K562 (cell line): Measurements from ENCODE around the gene VAC14. TPM values are rescaled to one million over a fixed set of nuclear protein-coding genes. Genes with fewer than 3 reads are reported as not detected.

ENCODE experiments used
- ATAC-seq: fragments of 200-7000 bp; cut with Tn5 transposase; 3 replicates; pipeline ENCODE4 v1.9.1; 2020; ENCODE audit warnings: moderate library complexity
- BruUV-seq: library from RNA; stranded (reverse); fragments of 400-500 nt; replicated peaks from 2 replicates; lab custom pipeline; 2021; lab: Mats Ljungman, UMichigan
- CTCF ChIA-PET: fragments of 300-600 bp; formaldehyde crosslinking; extraction: SDS; loops from one replicate; lab custom pipeline; 2021; ENCODE audit warnings: low intra/inter-chr PET ratio; lab: Yijun Ruan, JAX
- POLR2A ChIA-PET: fragments of 300-600, 350-650 bp; sonication (Branson Sonifier 250); formaldehyde crosslinking; extraction: SDS; loops from one replicate; lab custom pipeline; 2021; ENCODE audit warnings: antibody characterized with exemption, inconsistent platforms; lab: Yijun Ruan, JAX
- DNase-seq, 4 experiments: peaks; one replicate each; pipeline versions ENCODE4 v3.0.0 to v3.0.0-alpha.2; 2011 to 2018; ENCODE audit warnings: low spot score in 3 of 4, mixed read lengths in 3 of 4; ENCODE audit errors: extremely low read depth in 1 of 4
- FAIRE-seq: peaks from 2 replicates; lab custom pipeline; 2011; peaks lifted over from hg19 to GRCh38; lab: Jason Lieb, UNC
- H2AFZ ChIP-seq: 2 replicates; pipeline ENCODE4 v1.6.0; 2011; ENCODE audit warnings: low read depth, low read length, control low read depth, inconsistent platforms
- H3K27ac ChIP-seq: fragments of 200-600 bp; 3 replicates; pipeline ENCODE4 v1.8.0; 2011; ENCODE audit warnings: low read depth, mild to moderate bottlenecking, control low read depth, inconsistent platforms, low read length, moderate library complexity, mixed read lengths; ENCODE audit errors: extremely low read depth
- H3K27me3 ChIP-seq, 2 experiments: fragments of 300-600 bp in 1 of 2; 2 replicates in 1 of 2; 3 replicates in 1 of 2; pipeline versions ENCODE4 v1.6.0 to v1.8.0; 2011; ENCODE audit warnings: inconsistent platforms in 2 of 2, low read length in 2 of 2, mild to moderate bottlenecking in 1 of 2, mixed read lengths in 1 of 2, moderate library complexity in 1 of 2; ENCODE audit not compliant: control insufficient read depth in 2 of 2, insufficient read depth in 2 of 2
- H3K36me3 ChIP-seq: fragments of 300-600 bp; 3 replicates; pipeline ENCODE4 v1.8.0; 2011; ENCODE audit warnings: mild to moderate bottlenecking, low read length, inconsistent platforms; ENCODE audit not compliant: control insufficient read depth, insufficient read depth
- H3K4me1 ChIP-seq, 2 experiments: fragments of 200-600 bp in 1 of 2; replicated peaks in 1 of 2; 2 replicates in 1 of 2; 3 replicates in 1 of 2; pipeline versions ENCODE4 v1.5.1 to v1.8.0; 2011; ENCODE audit warnings: inconsistent platforms in 2 of 2, low read length in 2 of 2, mild to moderate bottlenecking in 1 of 2, mixed read lengths in 1 of 2, moderate library complexity in 1 of 2; ENCODE audit not compliant: control insufficient read depth in 2 of 2, insufficient read depth in 2 of 2
- H3K4me2 ChIP-seq: 2 replicates; pipeline ENCODE4 v1.6.1; 2011; ENCODE audit warnings: low read length, control low read depth, inconsistent platforms, mixed read lengths; ENCODE audit not compliant: insufficient read depth
- H3K4me3 ChIP-seq: fragments of 200-600 bp; sonication (generic), shearing (Covaris generic); 2 replicates; pipeline ENCODE4 v1.5.1; 2016; ENCODE audit warnings: control low read depth, inconsistent platforms
- H3K79me2 ChIP-seq: fragments of 200-600 bp; 3 replicates; pipeline ENCODE4 v1.8.0; 2011; ENCODE audit warnings: low read length, inconsistent platforms; ENCODE audit not compliant: control insufficient read depth, insufficient read depth
- H3K9ac ChIP-seq, 2 experiments: 2 replicates each; pipeline versions ENCODE4 v1.6.0 to v1.6.1; 2011; ENCODE audit warnings: low read depth in 2 of 2, low read length in 2 of 2, control low read depth in 1 of 2, inconsistent platforms in 1 of 2, mild to moderate bottlenecking in 1 of 2, mixed read lengths in 1 of 2; ENCODE audit not compliant: insufficient read depth in 1 of 2
- H3K9me1 ChIP-seq: one replicate; pipeline ENCODE4 v1.6.0; 2011; ENCODE audit warnings: inconsistent platforms, mild to moderate bottlenecking, low read length, moderate library complexity; ENCODE audit not compliant: control insufficient read depth, insufficient read depth
- H3K9me3 ChIP-seq: replicated peaks from 2 replicates; pipeline ENCODE4 v1.5.1; 2011; ENCODE audit warnings: low read depth, low read length, inconsistent platforms; ENCODE audit not compliant: control insufficient read depth, insufficient read depth
- H4K20me1 ChIP-seq: replicated peaks from 2 replicates; pipeline ENCODE4 v1.6.1; 2011; ENCODE audit warnings: low read length, inconsistent platforms, mixed read lengths; ENCODE audit not compliant: control insufficient read depth, insufficient read depth
- BCOR ChIP-seq: fragments of 450-650 bp; IDR thresholded peaks from 2 replicates; pipeline ENCODE4 v1.6.1; 2016
- CCAR2 ChIP-seq: fragments of 200-400 bp; formaldehyde crosslinking; IDR thresholded peaks from 2 replicates; pipeline ENCODE4 v1.6.1; 2017; ENCODE audit warnings: mild to moderate bottlenecking, low read depth, low read length
- HIVEP1 ChIP-seq: fragments of 250-450 bp; sonication (Bioruptor Pico); IDR thresholded peaks from 2 replicates; pipeline ENCODE4 v1.4.0; 2020; ENCODE audit warnings: mild to moderate bottlenecking
- PRPF4 ChIP-seq: fragments of 200-400 bp; formaldehyde crosslinking; IDR thresholded peaks from one replicate; pipeline ENCODE4 v1.6.1; 2017; ENCODE audit warnings: low read length, low read depth, mild to moderate bottlenecking; ENCODE audit not compliant: insufficient read depth, poor library complexity, severe bottlenecking
- SREBF1 ChIP-seq: fragments of 150-350 bp; IDR thresholded peaks from 2 replicates; pipeline ENCODE4 v1.6.1; 2014; ENCODE audit warnings: antibody characterized with exemption, low read depth, low read length, borderline replicate concordance
- SRF ChIP-seq, 2 experiments: fragments of 250-450, 450-650 bp in 1 of 2; sonication (Bioruptor Pico) in 1 of 2; sonication (generic) in 1 of 2; formaldehyde crosslinking; IDR thresholded peaks; 2 replicates each; pipeline versions ENCODE4 v1.5.0 to v1.5.1; 2020 to 2022; ENCODE audit warnings: mild to moderate bottlenecking in 1 of 2, missing genetic modification reagents in 1 of 2
- ZNF175 ChIP-seq: fragments of 200-800 bp; sonication (Bioruptor generic); IDR thresholded peaks from 2 replicates; pipeline ENCODE4 v1.6.1; 2016; ENCODE audit warnings: low read depth, mild to moderate bottlenecking, missing genetic modification characterization, missing compliant biosample characterization
- ZNF197 ChIP-seq: fragments of 200-800 bp; sonication (Bioruptor generic); IDR thresholded peaks from 2 replicates; pipeline ENCODE4 v1.6.1; 2016; ENCODE audit warnings: low read depth, missing genetic modification characterization, missing compliant biosample characterization
- WGBS: fragments of 100-300 bp; shearing (Covaris generic); methylation state at CpG from one replicate; pipeline ENCODE4 v1.1.6; 2016; ENCODE audit warnings: low coverage, mixed read lengths; ENCODE audit not compliant: insufficient coverage; ENCODE audit errors: missing lambda C conversion rate; 5-methylcytosine and 5-hydroxymethylcytosine counted together
- in situ Hi-C: fragments of 300-500 bp; cut with MboI; formaldehyde crosslinking; loops from 4 replicates; pipeline ENCODE4 v1.15.0; 2018; ENCODE audit warnings: inconsistent platforms, mixed read lengths
- intact Hi-C: fragments of 100-400 bp; cut with micrococcal nuclease; formaldehyde crosslinking; loops from 2 replicates; pipeline ENCODE4 v1.14.2; 2022
- polyA plus RNA-seq, 8 experiments: library from polyadenylated mRNA; depleted of rRNA in 4 of 8; stranded (reverse) in 5 of 8; unstranded in 3 of 8; fragments of >200 nt; fragmentation: Nextera tagmentation in 2 of 8; fragmentation: Illumina TruSeq in 1 of 8; extraction: Ambion mirVana in 2 of 8; extraction: Trizol in 1 of 8; gene quantifications; 2 replicates each; pipeline versions ENCODE4 v1.2.1 to v1.2.3, GENCODE V29; 2011 to 2014; ENCODE audit warnings: inconsistent platforms in 1 of 8, missing spikeins in 1 of 8
- total RNA-seq, 7 experiments: library from RNA; depleted of rRNA in 6 of 7; stranded (reverse); fragments of >200 nt in 6 of 7; fragmentation: Illumina TruSeq in 2 of 7; extraction: Trizol in 2 of 7; gene quantifications; 2 replicates each; pipeline versions ENCODE4 v1.2.1 to v1.2.3, GENCODE V29; 2011 to 2021; ENCODE audit warnings: low replicate concordance in 1 of 7
- TF ChIP-seq, protein P1 (sequence below): IDR thresholded peaks from 3 replicates; pipeline ENCODE4 v1.6.1; 2011; ENCODE audit warnings: borderline replicate concordance, mild to moderate bottlenecking, moderate library complexity; ENCODE audit not compliant: insufficient read length; ENCODE audit errors: extremely low read depth
- TF ChIP-seq, protein P2 (sequence below): fragments of 250-450 bp; sonication (Bioruptor Pico); IDR thresholded peaks from 2 replicates; pipeline ENCODE4 v1.5.0; 2022; ENCODE audit warnings: mild to moderate bottlenecking

VAC14 gene
- total and polyA plus RNA-seq, 9 of the 15 experiments (the other 6 are each of a cell fraction or from before 2014, with no cell fraction given): 1.3 to 41.6 (median 26.6) TPM

DNA sequence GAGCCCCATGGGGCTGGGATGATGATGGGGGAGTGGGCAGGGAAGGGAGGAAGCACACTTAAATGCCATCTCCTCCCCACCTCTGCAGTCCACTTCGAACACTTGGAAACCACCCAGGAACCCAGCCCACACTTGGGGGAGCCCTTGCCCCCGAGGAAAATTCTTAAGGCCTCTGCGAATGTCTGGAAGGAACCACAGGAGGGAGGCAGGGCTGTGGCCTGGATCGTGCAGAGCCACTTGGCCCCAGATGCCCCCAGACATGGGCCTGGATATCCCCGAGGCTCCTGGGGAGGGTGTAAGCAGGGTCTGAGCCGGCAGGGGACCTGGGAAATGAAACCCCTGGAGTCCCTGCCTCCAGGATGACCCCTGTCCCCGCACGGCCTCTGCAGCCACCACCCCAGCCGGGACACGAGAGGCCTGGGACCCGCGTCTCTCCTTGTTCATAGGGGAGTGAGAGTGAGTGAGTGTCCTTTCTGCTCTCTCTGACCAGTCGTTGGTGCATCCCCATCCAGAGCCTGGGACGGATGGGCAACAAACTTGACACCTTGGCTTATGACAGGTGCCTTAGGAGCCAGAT is 103.3 kb downstream of the VAC14 start:
- POLR2A ChIA-PET: no interaction called here
- Histone ChIP-seq H3K9me1 (no peaks in the 10 kb centered on the region), H3K4me2 (no peak overlapping the region), H2AFZ (no peak overlapping the region), H4K20me1 (no peaks in the 10 kb centered on the region), H3K79me2 (no peaks in the 10 kb centered on the region), H3K36me3 (peaks cover 25% of the 10 kb centered on the region; the same call in 1 of the 3 replicates), H3K27ac (no peak overlapping the region), H3K9me3 (no peaks in the 10 kb centered on the region), H3K4me1 (peaks cover 25 to 83% of the 10 kb centered on the region in 2 experiments), H3K9ac (peak overlapping the region in 1 of 2 experiments; percentile 86; a peak in 2 of 4 replicates), H3K4me3 (no peak overlapping the region), H3K27me3 (no peaks in the 10 kb centered on the region)
- TF ChIP-seq ZNF175 (CRISPR knock-in tag) (no peak), ZNF197 (CRISPR knock-in tag) (no peak), HIVEP1 (CRISPR knock-in tag) (no peak), PRPF4 (no peak), SRF (CRISPR knock-in tag; IDR thresholded peaks at IDR 0.05) (no peak), SREBF1 (no peak), BCOR (no peak), CCAR2 (no peak)
- TF ChIP-seq, protein P1, sequence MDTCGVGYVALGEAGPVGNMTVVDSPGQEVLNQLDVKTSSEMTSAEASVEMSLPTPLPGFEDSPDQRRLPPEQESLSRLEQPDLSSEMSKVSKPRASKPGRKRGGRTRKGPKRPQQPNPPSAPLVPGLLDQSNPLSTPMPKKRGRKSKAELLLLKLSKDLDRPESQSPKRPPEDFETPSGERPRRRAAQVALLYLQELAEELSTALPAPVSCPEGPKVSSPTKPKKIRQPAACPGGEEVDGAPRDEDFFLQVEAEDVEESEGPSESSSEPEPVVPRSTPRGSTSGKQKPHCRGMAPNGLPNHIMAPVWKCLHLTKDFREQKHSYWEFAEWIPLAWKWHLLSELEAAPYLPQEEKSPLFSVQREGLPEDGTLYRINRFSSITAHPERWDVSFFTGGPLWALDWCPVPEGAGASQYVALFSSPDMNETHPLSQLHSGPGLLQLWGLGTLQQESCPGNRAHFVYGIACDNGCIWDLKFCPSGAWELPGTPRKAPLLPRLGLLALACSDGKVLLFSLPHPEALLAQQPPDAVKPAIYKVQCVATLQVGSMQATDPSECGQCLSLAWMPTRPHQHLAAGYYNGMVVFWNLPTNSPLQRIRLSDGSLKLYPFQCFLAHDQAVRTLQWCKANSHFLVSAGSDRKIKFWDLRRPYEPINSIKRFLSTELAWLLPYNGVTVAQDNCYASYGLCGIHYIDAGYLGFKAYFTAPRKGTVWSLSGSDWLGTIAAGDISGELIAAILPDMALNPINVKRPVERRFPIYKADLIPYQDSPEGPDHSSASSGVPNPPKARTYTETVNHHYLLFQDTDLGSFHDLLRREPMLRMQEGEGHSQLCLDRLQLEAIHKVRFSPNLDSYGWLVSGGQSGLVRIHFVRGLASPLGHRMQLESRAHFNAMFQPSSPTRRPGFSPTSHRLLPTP: no peak
- TF ChIP-seq, protein P2, sequence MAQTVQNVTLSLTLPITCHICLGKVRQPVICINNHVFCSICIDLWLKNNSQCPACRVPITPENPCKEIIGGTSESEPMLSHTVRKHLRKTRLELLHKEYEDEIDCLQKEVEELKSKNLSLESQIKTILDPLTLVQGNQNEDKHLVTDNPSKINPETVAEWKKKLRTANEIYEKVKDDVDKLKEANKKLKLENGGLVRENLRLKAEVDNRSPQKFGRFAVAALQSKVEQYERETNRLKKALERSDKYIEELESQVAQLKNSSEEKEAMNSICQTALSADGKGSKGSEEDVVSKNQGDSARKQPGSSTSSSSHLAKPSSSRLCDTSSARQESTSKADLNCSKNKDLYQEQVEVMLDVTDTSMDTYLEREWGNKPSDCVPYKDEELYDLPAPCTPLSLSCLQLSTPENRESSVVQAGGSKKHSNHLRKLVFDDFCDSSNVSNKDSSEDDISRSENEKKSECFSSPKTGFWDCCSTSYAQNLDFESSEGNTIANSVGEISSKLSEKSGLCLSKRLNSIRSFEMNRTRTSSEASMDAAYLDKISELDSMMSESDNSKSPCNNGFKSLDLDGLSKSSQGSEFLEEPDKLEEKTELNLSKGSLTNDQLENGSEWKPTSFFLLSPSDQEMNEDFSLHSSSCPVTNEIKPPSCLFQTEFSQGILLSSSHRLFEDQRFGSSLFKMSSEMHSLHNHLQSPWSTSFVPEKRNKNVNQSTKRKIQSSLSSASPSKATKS (CRISPR knock-in tag): no peak
- DNase-seq: no peak
- in situ Hi-C loops: no loop called here
- CTCF ChIA-PET: no interaction called here
- intact Hi-C loops: no loop called here
- no TSS peak for BruUV-seq
- ATAC-seq: no peak
- WGBS: 84% methylated on average over 12 of the region's 14 CpGs
- FAIRE-seq: no peak
